SK-N-SH treated with all-trans-retinoic acid at 6 μM for 48 hours (cell line): ENCODE data around the gene SCAPER.

ENCODE experiments used
- ATAC-seq: fragments of 200-7000 bp; cut with Tn5 transposase; 3 replicates; pipeline ENCODE4 v1.9.1; 2020; ENCODE audit warnings: mild to moderate bottlenecking, moderate library complexity
- BACH2 ChIP-seq: fragments of 250-450 bp; sonication (Bioruptor Pico); IDR thresholded peaks from 2 replicates; pipeline ENCODE4 v1.9.0; 2021; ENCODE audit warnings: mild to moderate bottlenecking, borderline replicate concordance
- CREB5 ChIP-seq: fragments of 250-450 bp; sonication (Bioruptor Pico); IDR thresholded peaks from 2 replicates; pipeline ENCODE4 v1.5.1; 2020; ENCODE audit warnings: low read depth, mild to moderate bottlenecking, moderate library complexity
- CSDC2 ChIP-seq: fragments of 250-450 bp; sonication (Bioruptor Pico); IDR thresholded peaks from 2 replicates; pipeline ENCODE4 v1.5.0; 2020; ENCODE audit warnings: mild to moderate bottlenecking, moderate library complexity
- CSRNP3 ChIP-seq: fragments of 250-450 bp; sonication (Bioruptor Pico); IDR thresholded peaks from 2 replicates; pipeline ENCODE4 v1.5.1; 2021; ENCODE audit warnings: mild to moderate bottlenecking, moderate library complexity
- GLIS3 ChIP-seq: fragments of 250-450 bp; sonication (Bioruptor Pico); IDR thresholded peaks from 2 replicates; pipeline ENCODE4 v1.5.0; 2020; ENCODE audit warnings: mild to moderate bottlenecking, moderate library complexity
- ISL1 ChIP-seq: fragments of 250-450 bp; sonication (Bioruptor Pico); IDR thresholded peaks from 2 replicates; pipeline ENCODE4 v2.1.2; 2022; ENCODE audit warnings: mild to moderate bottlenecking, moderate library complexity
- OSR1 ChIP-seq: fragments of 250-450 bp; sonication (Bioruptor Pico); IDR thresholded peaks from 2 replicates; pipeline ENCODE4 v1.8.0; 2022; ENCODE audit warnings: moderate library complexity, mild to moderate bottlenecking, inconsistent platforms
- PATZ1 ChIP-seq: fragments of 250-450 bp; sonication (Bioruptor Pico); IDR thresholded peaks from 2 replicates; pipeline ENCODE4 v1.8.0; 2020; ENCODE audit warnings: mild to moderate bottlenecking, moderate library complexity, borderline replicate concordance
- PPARA ChIP-seq: fragments of 250-450 bp; sonication (Bioruptor Pico); IDR thresholded peaks from 2 replicates; pipeline ENCODE4 v1.5.0; 2020; ENCODE audit warnings: mild to moderate bottlenecking, borderline replicate concordance
- RARB ChIP-seq: fragments of 250-450 bp; sonication (Bioruptor Pico); IDR thresholded peaks from 2 replicates; pipeline ENCODE4 v1.8.0; 2021; ENCODE audit warnings: mild to moderate bottlenecking, moderate library complexity
- SNAI2 ChIP-seq: fragments of 250-450 bp; sonication (Bioruptor Pico); IDR thresholded peaks from 2 replicates; pipeline ENCODE4 v1.5.0; 2020; ENCODE audit warnings: mild to moderate bottlenecking, moderate library complexity
- TCF4 ChIP-seq: fragments of 250-450 bp; sonication (Bioruptor Pico); IDR thresholded peaks from 2 replicates; pipeline ENCODE4 v1.8.0; 2021; ENCODE audit warnings: mild to moderate bottlenecking, moderate library complexity, borderline replicate concordance
- TOX ChIP-seq: fragments of 250-450 bp; sonication (Bioruptor Pico); IDR thresholded peaks from 2 replicates; pipeline ENCODE4 v1.8.0; 2021; ENCODE audit warnings: mild to moderate bottlenecking, moderate library complexity, borderline replicate concordance
- TSHZ2 ChIP-seq: fragments of 250-450 bp; sonication (Bioruptor Pico); IDR thresholded peaks from 2 replicates; pipeline ENCODE4 v1.5.0; 2020; ENCODE audit warnings: mild to moderate bottlenecking, moderate library complexity
- ZC3H10 ChIP-seq: fragments of 250-450 bp; sonication (Bioruptor Pico); IDR thresholded peaks from 2 replicates; pipeline ENCODE4 v1.5.1; 2021; ENCODE audit warnings: mild to moderate bottlenecking, moderate library complexity
- ZFP3 ChIP-seq: fragments of 250-450 bp; sonication (Bioruptor Pico); IDR thresholded peaks from 2 replicates; pipeline ENCODE4 v1.5.0; 2020; ENCODE audit warnings: mild to moderate bottlenecking, moderate library complexity
- ZFP30 ChIP-seq: fragments of 450-650 bp; formaldehyde crosslinking; IDR thresholded peaks from 2 replicates; pipeline ENCODE4 v1.5.0; 2022; ENCODE audit warnings: mild to moderate bottlenecking, moderate library complexity
- ZNF565 ChIP-seq: fragments of 450-650 bp; formaldehyde crosslinking; conservative IDR thresholded peaks from 2 replicates; pipeline ENCODE4 v1.5.0; 2020; ENCODE audit warnings: low read depth, mild to moderate bottlenecking, moderate library complexity
- ZNF70 ChIP-seq: fragments of 450-650 bp; formaldehyde crosslinking; IDR thresholded peaks from 2 replicates; pipeline ENCODE4 v1.5.0; 2020; ENCODE audit warnings: mild to moderate bottlenecking, moderate library complexity
- ZNF8 ChIP-seq: fragments of 450-650 bp; formaldehyde crosslinking; IDR thresholded peaks from 2 replicates; pipeline ENCODE4 v1.5.0; 2020; ENCODE audit warnings: mild to moderate bottlenecking, moderate library complexity

Gene SCAPER

GRCh38 chr15:76678766-76679165 is 226.4 kb downstream of the SCAPER start:
- ATAC-seq, result no peak
- TF ChIP-seq ZNF565 (no peak), RARB (CRISPR knock-in tag) (no peak), ZFP3 (no peak), PATZ1 (CRISPR knock-in tag) (no peak), ISL1 (CRISPR knock-in tag) (no peak), ZFP30 (CRISPR knock-in tag) (no peak), CSRNP3 (CRISPR knock-in tag) (no peak), BACH2 (no peak), GLIS3 (CRISPR knock-in tag) (no peak), CREB5 (CRISPR knock-in tag) (no peak)
- TF ChIP-seq, all 23 proteins: peak for 0

- TF ChIP-seq GLIS3 (CRISPR knock-in tag) (no peak), BACH2 (no peak), ISL1 (CRISPR knock-in tag) (no peak), CREB5 (CRISPR knock-in tag) (no peak), PPARA (no peak), TOX (CRISPR knock-in tag) (no peak), ZNF8 (CRISPR knock-in tag) (no peak), ZFP30 (CRISPR knock-in tag) (no peak), ZNF70 (CRISPR knock-in tag) (no peak)
- peak; percentile 74 for ATAC-seq
Measured at GRCh38 chr15:76674883-76675282, 230.3 kb downstream of the SCAPER start.

- no peak for TF ChIP-seq ZNF565
- no peak for TF ChIP-seq ZFP30 (CRISPR knock-in tag)
- no peak for ATAC-seq
Measured at GRCh38 chr15:76669521-76670207, 235.5 kb downstream of the SCAPER start.

- ATAC-seq, result no peak
- TF ChIP-seq ZC3H10 (CRISPR knock-in tag) (no peak), CSRNP3 (CRISPR knock-in tag) (no peak), ZNF565 (no peak), ZFP30 (CRISPR knock-in tag) (no peak), TSHZ2 (CRISPR knock-in tag) (no peak), BACH2 (no peak), TOX (CRISPR knock-in tag) (no peak), TCF4 (CRISPR knock-in tag) (no peak), PPARA (no peak), OSR1 (CRISPR knock-in tag) (no peak), SNAI2 (CRISPR knock-in tag) (no peak), CSDC2 (CRISPR knock-in tag) (no peak)
Measured at GRCh38 chr15:76668900-76669299, 236.2 kb downstream of the SCAPER start.
